Muscle layer of duodenum (tissue), 2 donors: ENCODE measurements around the gene GUCA2B.

Source experiments
- H3K27ac ChIP-seq: one replicate; pipeline ENCODE4 v1.7.0; 2013; ENCODE audit warnings: mild to moderate bottlenecking, low read length
- H3K27me3 ChIP-seq: one replicate; pipeline ENCODE4 v1.7.0; 2013; ENCODE audit warnings: low read depth, mild to moderate bottlenecking, control low read depth, low read length
- H3K36me3 ChIP-seq, 2 donors: one replicate each; pipeline ENCODE4 v1.7.0; 2013; ENCODE audit warnings: low read length in 2 of 2, control low read depth in 1 of 2, mild to moderate bottlenecking in 1 of 2; ENCODE audit not compliant: insufficient read depth in 2 of 2, control insufficient read depth in 1 of 2
- H3K4me1 ChIP-seq, 2 donors: one replicate each; pipeline ENCODE4 v1.7.0; 2013; ENCODE audit warnings: low read length in 2 of 2, mild to moderate bottlenecking in 2 of 2, control low read depth in 1 of 2, moderate library complexity in 1 of 2; ENCODE audit not compliant: insufficient read depth in 2 of 2, control insufficient read depth in 1 of 2
- H3K4me3 ChIP-seq, 2 donors: one replicate each; pipeline ENCODE4 v1.7.0; 2013; ENCODE audit warnings: low read length in 2 of 2, low read depth in 1 of 2, mild to moderate bottlenecking in 1 of 2
- H3K9me3 ChIP-seq, 2 donors: one replicate each; pipeline ENCODE4 v1.7.0; 2013; ENCODE audit warnings: low read length in 2 of 2, control low read depth in 1 of 2, mild to moderate bottlenecking in 1 of 2; ENCODE audit not compliant: control insufficient read depth in 1 of 2
- donor health status: healthy.

GUCA2B gene

DNA sequence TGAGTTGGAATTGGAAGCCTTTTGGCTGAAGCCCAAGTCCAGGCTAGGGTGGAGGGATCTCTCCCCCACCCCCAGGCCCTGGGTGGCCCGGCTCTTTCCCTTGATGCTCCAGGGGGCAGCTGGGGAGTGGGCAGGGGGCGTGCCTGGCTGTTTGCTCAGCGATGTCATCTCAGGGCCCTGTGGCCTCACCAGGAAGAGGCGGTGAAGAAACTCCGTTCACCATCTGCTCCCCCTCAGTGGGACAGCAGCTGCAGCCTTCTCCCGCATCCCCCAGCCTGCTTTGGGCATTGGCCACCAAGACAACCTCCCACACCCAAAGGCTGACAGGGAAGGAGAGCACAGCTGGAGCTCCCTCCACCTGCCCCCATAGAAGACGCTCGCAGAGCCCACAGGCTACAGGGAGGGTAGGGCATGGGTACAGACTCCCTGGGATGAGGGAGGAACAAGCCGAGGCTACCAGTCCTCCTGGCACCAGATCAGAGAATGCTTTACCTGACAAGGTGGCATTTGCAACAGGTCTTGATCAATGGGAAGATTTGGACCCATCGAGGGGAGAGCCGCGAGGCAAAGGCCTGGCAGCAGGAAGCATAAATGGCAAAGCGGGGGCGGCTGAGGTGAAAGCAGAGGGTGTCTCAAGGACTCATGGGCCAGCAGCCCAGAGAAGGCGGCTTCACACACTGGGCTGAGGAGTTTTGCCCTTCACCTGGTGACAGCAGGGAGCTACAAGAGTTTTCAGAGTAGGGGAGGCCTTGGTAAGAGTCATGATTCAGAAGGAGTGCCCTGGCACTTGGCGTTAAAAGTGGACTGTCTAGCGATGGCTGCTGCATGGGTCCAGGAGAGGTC is 17.8 kb downstream of the GUCA2B start:
- Histone ChIP-seq H3K27me3 (no peaks in the 10 kb centered on the region), H3K27ac (no peak overlapping the region), H3K36me3 (no peaks in the 10 kb centered on the region), H3K4me1 (peaks cover 0 to 13% of the 10 kb centered on the region in 2 donors), H3K9me3 (no peaks in the 10 kb centered on the region), H3K4me3 (no peak overlapping the region)

DNA sequence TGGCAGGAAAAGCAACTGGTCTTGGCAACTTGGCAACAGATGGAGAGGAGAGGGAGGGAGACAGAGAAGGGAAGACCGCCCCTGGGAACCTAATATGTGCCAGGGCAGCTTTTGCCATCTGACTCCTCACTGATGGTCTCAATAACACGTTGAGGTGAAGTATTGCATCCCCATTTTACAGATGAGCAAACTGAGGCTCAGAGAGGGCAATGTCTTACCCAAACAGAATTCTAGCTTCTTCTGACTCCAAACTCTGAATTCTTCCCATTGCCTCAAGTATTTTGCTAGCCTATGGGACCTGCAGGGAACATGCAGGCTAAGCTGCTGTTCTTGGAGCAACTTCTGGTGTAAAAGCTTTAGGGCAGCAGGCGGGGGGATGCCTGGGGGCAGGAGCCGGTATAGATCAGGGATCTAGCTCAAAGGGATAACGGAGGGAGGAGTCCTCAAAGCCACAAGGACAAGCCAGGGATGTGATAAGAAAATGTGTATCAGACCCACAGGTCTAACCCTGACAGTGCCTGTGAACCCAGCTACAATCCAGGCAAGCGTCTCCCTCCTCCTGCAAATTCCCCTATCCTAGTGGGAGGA is 18.6 kb downstream of the GUCA2B start:
- no peaks in the 10 kb centered on the region for H3K36me3 ChIP-seq
- no peaks in the 10 kb centered on the region for H3K27me3 ChIP-seq
- H3K27ac ChIP-seq, result no peak overlapping the region
- H3K4me3 ChIP-seq, result no peak overlapping the region
- H3K4me1 ChIP-seq, result peaks cover 0 to 13% of the 10 kb centered on the region in 2 donors
- no peaks in the 10 kb centered on the region for H3K9me3 ChIP-seq

DNA sequence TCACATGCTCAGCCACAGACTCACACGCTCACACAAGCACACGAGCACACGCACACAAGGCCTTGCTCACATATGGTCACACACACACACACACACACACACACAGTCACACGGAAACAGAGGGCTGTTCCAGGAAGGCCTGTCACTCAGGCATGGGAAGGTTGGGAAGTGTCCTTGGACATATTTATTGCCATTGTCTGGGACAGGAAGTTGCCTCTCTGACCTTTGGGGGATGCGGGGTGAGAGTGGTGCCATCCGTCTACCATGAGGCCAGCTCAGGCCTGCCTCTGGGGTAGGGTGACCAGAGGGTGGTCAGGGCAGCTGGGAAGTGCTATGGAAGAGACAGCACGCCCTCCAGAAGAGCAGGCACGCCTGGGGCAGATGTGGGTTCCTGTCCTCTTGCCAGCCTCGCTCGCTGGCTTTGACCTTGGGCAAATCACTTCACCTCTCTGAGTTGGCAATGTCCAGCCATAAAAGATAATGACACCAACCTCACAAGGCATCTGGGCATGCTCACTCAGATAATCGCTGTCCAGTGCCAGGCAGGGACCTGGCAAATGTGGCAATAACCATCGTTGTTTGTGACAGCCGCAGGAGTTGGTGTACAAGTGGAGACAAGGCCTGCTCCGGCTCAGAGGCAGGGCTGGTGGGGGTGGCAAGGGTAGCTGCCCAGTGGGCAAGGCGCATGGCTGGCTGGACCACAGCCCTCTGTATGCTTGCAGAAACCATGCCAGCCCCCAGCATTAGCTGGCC is 19.3 kb downstream of the GUCA2B start:
- Histone ChIP-seq H3K9me3 (no peaks in the 10 kb centered on the region), H3K36me3 (no peaks in the 10 kb centered on the region), H3K27ac (no peak overlapping the region), H3K27me3 (no peaks in the 10 kb centered on the region), H3K4me1 (peaks cover 0 to 13% of the 10 kb centered on the region in 2 donors), H3K4me3 (no peak overlapping the region)

DNA sequence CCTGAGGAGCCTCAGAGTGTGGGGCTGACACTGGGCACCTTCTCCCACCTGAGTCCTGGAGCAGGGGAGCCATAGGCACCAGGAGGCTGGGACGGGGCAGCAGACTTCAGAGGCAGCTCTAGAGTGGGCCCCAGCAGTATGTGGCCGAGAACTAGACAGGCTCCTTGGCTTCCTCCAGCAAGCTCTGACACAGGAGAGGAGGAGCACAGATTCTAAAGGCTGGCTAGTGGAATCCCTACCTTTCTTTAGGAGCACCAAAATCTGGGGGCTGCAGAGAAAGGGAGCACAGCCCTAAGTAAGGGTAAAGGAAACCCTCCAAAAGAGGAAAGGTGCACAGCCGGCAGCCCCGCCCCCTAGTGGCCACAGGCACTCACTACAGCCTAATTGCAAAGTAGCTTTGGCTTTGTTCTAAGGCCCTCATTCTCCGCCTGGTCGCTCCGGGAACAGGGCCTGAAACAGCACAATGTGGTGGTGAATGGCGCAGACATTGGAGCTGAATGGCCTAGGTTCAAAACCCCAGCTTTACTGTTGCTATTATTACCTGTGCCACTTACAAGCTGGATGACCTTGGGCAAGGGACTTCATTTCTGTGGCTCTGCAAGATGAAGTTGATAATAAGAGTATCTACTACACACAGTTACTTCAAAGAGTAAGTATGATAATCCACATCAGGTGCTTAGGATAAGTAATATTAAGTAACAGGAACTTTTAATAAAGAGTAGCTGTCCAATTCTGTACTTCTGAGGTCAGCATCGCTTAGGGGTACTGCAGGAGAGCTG is 20.1 kb downstream of the GUCA2B start:
- no peak overlapping the region for H3K27ac ChIP-seq
- H3K27me3 ChIP-seq, result no peaks in the 10 kb centered on the region
- H3K9me3 ChIP-seq, result no peaks in the 10 kb centered on the region
- H3K36me3 ChIP-seq, result no peaks in the 10 kb centered on the region
- no peak overlapping the region for H3K4me3 ChIP-seq
- peaks cover 0 to 13% of the 10 kb centered on the region in 2 donors for H3K4me1 ChIP-seq

DNA sequence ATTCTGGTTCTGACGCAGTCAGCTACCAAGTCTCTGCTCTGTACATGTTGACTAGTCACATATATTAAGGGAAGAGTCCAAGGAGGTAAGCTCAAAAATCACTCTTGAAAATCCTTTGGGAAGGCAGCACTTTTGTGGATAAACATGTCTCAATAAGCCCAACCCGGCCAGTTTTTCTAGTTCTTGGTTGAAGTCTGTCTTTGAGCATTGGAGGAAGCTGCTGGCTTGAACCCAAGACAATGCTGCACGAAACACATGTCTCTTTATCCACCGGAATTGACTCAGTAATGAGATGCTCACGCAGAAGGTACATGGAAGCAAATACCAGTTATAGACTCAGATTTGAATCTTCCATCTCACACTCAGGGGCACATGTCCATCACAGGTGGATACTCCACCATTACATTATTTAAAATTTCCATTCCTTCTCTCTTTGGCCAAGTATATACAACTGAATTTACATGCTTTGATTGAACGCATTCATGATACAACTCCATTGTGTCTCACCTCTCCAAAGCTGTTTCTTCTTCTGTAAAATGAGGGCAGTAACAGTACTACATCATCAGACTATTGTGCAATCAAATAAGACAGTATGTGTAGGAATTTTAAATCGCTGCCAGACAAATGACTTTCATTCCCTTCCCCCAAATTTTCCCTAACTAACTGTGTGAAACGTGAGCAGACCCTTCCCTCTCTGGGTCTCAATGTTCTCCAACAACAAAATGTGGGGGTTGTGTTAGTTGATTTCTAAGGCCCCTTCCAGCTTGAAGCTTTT is 20.9 kb downstream of the GUCA2B start:
- H3K27ac ChIP-seq, result no peak overlapping the region
- H3K4me1 ChIP-seq, result peaks cover 0 to 13% of the 10 kb centered on the region in 2 donors
- H3K36me3 ChIP-seq, result no peaks in the 10 kb centered on the region
- no peak overlapping the region for H3K4me3 ChIP-seq
- H3K9me3 ChIP-seq, result no peaks in the 10 kb centered on the region
- no peaks in the 10 kb centered on the region for H3K27me3 ChIP-seq

DNA sequence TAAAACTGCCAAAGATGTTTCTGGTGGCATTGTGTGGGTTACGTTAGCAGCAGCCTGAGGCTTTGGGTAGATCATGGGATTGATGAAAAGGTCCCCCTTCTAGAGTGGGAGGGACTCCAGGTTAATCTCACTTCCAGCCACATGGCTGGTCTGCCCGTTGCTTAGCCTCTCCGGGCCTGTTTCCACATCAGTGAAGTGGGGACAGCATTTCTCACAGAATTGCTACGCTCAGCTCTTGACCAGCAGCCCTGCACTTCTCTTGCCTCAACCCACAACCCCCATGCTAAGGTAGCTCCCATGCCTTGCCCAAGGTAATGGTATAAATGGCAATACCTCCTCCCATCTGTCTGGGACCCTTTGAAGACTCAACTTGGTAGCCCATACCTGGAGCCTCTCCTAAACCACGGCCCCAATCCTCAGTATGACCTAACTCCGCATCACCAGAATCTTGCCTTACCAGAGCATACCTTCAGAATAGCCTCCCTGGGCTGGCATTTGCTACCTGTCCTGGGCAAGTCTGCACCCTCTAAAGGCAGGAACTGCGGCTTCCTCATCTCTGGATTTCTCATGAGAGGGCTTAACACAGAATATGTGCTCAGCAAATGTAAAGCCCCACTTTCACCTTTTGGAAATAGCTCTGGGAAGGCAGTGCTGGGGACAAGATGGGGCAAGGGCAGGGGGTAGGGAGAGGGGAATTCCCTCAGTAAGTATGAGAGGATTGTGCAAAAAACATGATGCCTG is 22.3 kb downstream of the GUCA2B start:
- H3K9me3 ChIP-seq, result no peaks in the 10 kb centered on the region
- H3K36me3 ChIP-seq, result no peaks in the 10 kb centered on the region
- peaks cover 0 to 13% of the 10 kb centered on the region in 2 donors for H3K4me1 ChIP-seq
- H3K27me3 ChIP-seq, result no peaks in the 10 kb centered on the region
- no peak overlapping the region for H3K4me3 ChIP-seq
- no peak overlapping the region for H3K27ac ChIP-seq

DNA sequence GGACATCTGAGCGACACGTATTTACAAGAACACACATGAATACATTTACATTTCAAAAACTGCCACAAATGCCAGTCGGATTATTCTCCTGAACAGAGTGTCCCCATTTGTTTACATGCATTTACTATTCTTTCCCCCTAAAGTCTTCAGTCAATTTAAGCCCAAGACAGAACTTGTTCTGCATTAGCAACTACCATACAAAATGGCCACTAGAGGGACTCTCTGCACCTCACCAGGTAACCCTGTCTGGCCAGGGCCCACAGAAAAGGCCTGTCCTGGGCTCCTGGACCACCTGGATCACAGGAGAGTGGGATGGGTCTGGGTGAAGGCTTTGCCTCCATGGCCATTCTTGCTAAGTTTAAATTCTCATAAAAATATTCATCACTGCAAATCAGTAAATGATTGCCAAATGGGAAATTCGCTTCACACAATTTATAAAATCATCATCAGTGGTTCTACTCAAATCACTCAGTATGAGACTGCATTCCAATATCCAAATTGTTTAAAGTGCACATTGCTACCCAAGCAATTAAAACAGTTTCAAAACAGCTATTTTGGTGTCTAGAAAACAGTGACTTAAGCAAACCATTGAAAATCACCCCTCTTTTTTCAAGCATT is 23.8 kb downstream of the GUCA2B start:
- H3K4me1 ChIP-seq, result peaks cover 0 to 13% of the 10 kb centered on the region in 2 donors
- H3K36me3 ChIP-seq, result peaks cover 7 to 12% of the 10 kb centered on the region in 2 donors
- no peak overlapping the region for H3K27ac ChIP-seq
- H3K27me3 ChIP-seq, result no peaks in the 10 kb centered on the region
- H3K4me3 ChIP-seq, result no peak overlapping the region
- H3K9me3 ChIP-seq, result no peaks in the 10 kb centered on the region

DNA sequence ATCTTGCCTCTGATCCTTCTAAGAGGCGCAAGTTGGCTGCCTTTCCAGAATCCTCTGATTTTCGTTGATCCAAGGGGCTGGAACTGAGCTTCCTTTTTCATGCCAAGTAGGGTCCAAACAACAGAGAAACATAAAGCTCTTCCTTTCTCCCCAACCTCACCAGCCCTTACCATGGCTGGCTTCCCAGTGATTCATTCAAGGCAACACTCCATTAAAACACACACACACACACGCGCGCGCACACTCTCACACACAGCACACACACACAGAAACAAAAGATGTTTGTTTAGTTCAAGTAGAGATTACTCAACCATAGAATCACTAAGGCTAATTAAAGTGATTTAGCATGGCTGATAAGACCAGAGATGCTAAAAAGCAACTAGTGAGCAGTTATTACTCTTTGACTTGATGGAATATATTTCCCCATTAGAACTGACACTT is 24.4 kb downstream of the GUCA2B start:
- peaks cover 0 to 10% of the 10 kb centered on the region in 2 donors for H3K4me1 ChIP-seq
- no peak overlapping the region for H3K4me3 ChIP-seq
- no peak overlapping the region for H3K27ac ChIP-seq
- peaks cover 7 to 12% of the 10 kb centered on the region in 2 donors for H3K36me3 ChIP-seq
- no peaks in the 10 kb centered on the region for H3K9me3 ChIP-seq
- no peaks in the 10 kb centered on the region for H3K27me3 ChIP-seq

DNA sequence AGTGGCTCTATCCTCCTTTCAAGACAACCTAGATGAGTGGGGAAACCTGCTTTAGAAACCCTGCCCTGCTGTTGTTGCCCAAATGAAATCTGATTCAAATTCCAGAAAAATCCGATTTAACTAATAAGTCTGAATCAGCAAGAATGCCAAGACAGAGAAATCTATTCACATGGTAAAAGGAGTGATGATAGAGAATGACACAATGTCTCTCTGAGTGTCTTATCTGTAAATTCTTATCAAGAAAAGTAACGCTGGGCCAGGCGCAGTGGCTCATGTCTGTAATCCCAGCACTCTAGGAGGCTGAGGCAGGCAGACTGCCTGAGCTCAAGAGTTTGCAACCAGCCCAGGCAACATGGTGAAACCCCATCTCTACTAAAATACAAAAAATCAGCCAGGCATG is 25.0 kb downstream of the GUCA2B start:
- Histone ChIP-seq H3K4me3 (no peak overlapping the region), H3K9me3 (no peaks in the 10 kb centered on the region), H3K4me1 (peaks cover 0 to 3% of the 10 kb centered on the region in 2 donors), H3K27ac (no peak overlapping the region), H3K27me3 (no peaks in the 10 kb centered on the region), H3K36me3 (peaks cover 7 to 12% of the 10 kb centered on the region in 2 donors)
